SK-N-SH (cell line): ENCODE measurements around the gene MRPL10. TPM values are rescaled to one million over a fixed set of nuclear protein-coding genes. Genes with fewer than 3 reads are reported as not detected.
A peak's percentile ranks its signal among the peaks of the same experiment; 100 is the strongest.

Source experiments
- CTCF ChIA-PET: fragments of 300-600, 350-600 bp; formaldehyde crosslinking; extraction: SDS; loops from one replicate; lab custom pipeline; 2021; lab: Yijun Ruan, JAX
- POLR2A ChIA-PET: fragments of 350-600 bp; sonication (Branson Sonifier 250); formaldehyde crosslinking; extraction: SDS; loops from one replicate; lab custom pipeline; 2020; ENCODE audit warnings: antibody characterized with exemption, inconsistent platforms; lab: Yijun Ruan, JAX
- DNase-seq: peaks from one replicate; pipeline ENCODE4 v3.0.0; 2012
- H2AFZ ChIP-seq: fragments of 200-600 bp; sonication (generic); 2 replicates; pipeline ENCODE4 v1.8.1; 2016; ENCODE audit warnings: antibody characterized with exemption, mild to moderate bottlenecking, low read depth
- H3F3A ChIP-seq: fragments of 200-600 bp; sonication (generic); replicated peaks from 2 replicates; pipeline ENCODE3; 2016; ENCODE audit warnings: antibody characterized with exemption, mild to moderate bottlenecking; ENCODE audit not compliant: insufficient read depth
- H3K27ac ChIP-seq, 2 experiments: fragments of 200-500 bp in 1 of 2; fragments of 200-600 bp in 1 of 2; sonication (Bioruptor generic) in 1 of 2; sonication (generic), shearing (Covaris generic) in 1 of 2; 2 replicates each; pipeline versions ENCODE4 v1.5.1 to v1.6.1; 2014 to 2016; ENCODE audit warnings: low read depth in 2 of 2, inconsistent platforms in 1 of 2, low read length in 1 of 2, mild to moderate bottlenecking in 1 of 2, mixed read lengths in 1 of 2
- H3K27me3 ChIP-seq: fragments of 200-600 bp; sonication (generic), shearing (Covaris generic); 2 replicates; pipeline ENCODE4 v1.6.1; 2016; ENCODE audit warnings: mixed run types; ENCODE audit not compliant: insufficient read depth
- H3K36me3 ChIP-seq, 2 experiments: fragments of 200-500 bp in 1 of 2; fragments of 200-600 bp in 1 of 2; sonication (Bioruptor generic) in 1 of 2; sonication (generic) in 1 of 2; replicated peaks in 1 of 2; 2 replicates each; pipeline versions ENCODE3 to v1.5.1; 2014 to 2016; ENCODE audit warnings: low read length in 1 of 2, mild to moderate bottlenecking in 1 of 2; ENCODE audit not compliant: insufficient read depth in 2 of 2, control insufficient read depth in 1 of 2
- H3K4me1 ChIP-seq, 2 experiments: fragments of 200-500 bp in 1 of 2; fragments of 200-600 bp in 1 of 2; sonication (Bioruptor generic) in 1 of 2; sonication (generic), shearing (Covaris generic) in 1 of 2; 2 replicates each; pipeline versions ENCODE4 v1.5.1 to v1.6.1; 2014 to 2016; ENCODE audit warnings: low read depth in 1 of 2, low read length in 1 of 2, mixed run types in 1 of 2; ENCODE audit not compliant: insufficient read depth in 2 of 2, control insufficient read depth in 1 of 2
- H3K4me2 ChIP-seq: fragments of 200-600 bp; sonication (generic), shearing (Covaris generic); 2 replicates; pipeline ENCODE4 v1.6.1; 2017; ENCODE audit warnings: mixed run types
- H3K4me3 ChIP-seq, 2 experiments: fragments of 200-500 bp in 1 of 2; fragments of 200-600 bp in 1 of 2; sonication (Bioruptor generic) in 1 of 2; sonication (generic), shearing (Covaris generic) in 1 of 2; 2 replicates each; pipeline versions ENCODE4 v1.5.1 to v1.8.1; 2014 to 2016; ENCODE audit warnings: low read depth in 2 of 2, inconsistent platforms in 1 of 2, low read length in 1 of 2, mild to moderate bottlenecking in 1 of 2, mixed read lengths in 1 of 2, moderate library complexity in 1 of 2
- H3K79me2 ChIP-seq: fragments of 200-600 bp; sonication (generic); 2 replicates; pipeline ENCODE4 v1.8.1; 2017; ENCODE audit warnings: mild to moderate bottlenecking; ENCODE audit not compliant: insufficient read depth
- H3K9ac ChIP-seq: fragments of 200-600 bp; sonication (generic); 2 replicates; pipeline ENCODE4 v1.6.1; 2017; ENCODE audit warnings: mixed run types
- H3K9me2 ChIP-seq: fragments of 200-600 bp; sonication (generic); 2 replicates; pipeline ENCODE4 v1.6.1; 2017; ENCODE audit warnings: mixed run types
- H3K9me3 ChIP-seq: fragments of 200-600 bp; sonication (generic); 2 replicates; pipeline ENCODE4 v1.6.1; 2017; ENCODE audit warnings: mixed run types, mild to moderate bottlenecking, moderate library complexity
- H4K20me1 ChIP-seq: fragments of 200-600 bp; sonication (generic); 2 replicates; pipeline ENCODE4 v1.6.1; 2017; ENCODE audit warnings: mild to moderate bottlenecking, mixed run types; ENCODE audit not compliant: insufficient read depth
- CTCF ChIP-seq: fragments of 200-600 bp; sonication (generic); IDR thresholded peaks from 2 replicates; pipeline ENCODE4 v1.6.1; 2017; ENCODE audit warnings: antibody characterized with exemption, mild to moderate bottlenecking, moderate library complexity
- EP300 ChIP-seq, 2 experiments: IDR thresholded peaks; 2 replicates each; pipeline versions ENCODE4 v1.4.0 to v1.6.1; 2012; ENCODE audit warnings: borderline replicate concordance in 1 of 2, low read depth in 1 of 2, low read length in 1 of 2
- EZH2phosphoT487 ChIP-seq: fragments of 200-600 bp; sonication (generic); IDR thresholded peaks from 2 replicates; pipeline ENCODE4 v1.6.1; 2017; ENCODE audit warnings: low read depth, mixed run types, mild to moderate bottlenecking, antibody characterized with exemption, moderate library complexity, borderline replicate concordance
- FOSL2 ChIP-seq: IDR thresholded peaks from 2 replicates; pipeline ENCODE4 v1.4.0; 2012; ENCODE audit warnings: low read depth, mild to moderate bottlenecking, moderate library complexity, borderline replicate concordance
- JUND ChIP-seq: IDR thresholded peaks from 2 replicates; pipeline ENCODE4 v1.4.0; 2012
- MEF2A ChIP-seq: IDR thresholded peaks from 2 replicates; pipeline ENCODE4 v1.4.0; 2012; ENCODE audit warnings: low read depth, borderline replicate concordance
- MXI1 ChIP-seq: IDR thresholded peaks from 2 replicates; pipeline ENCODE4 v1.6.1; 2012; ENCODE audit warnings: mild to moderate bottlenecking, low read depth, low read length, improper control_type of control experiment
- NRF1 ChIP-seq: IDR thresholded peaks from 2 replicates; pipeline ENCODE4 v1.6.1; 2012; ENCODE audit warnings: low read depth, mild to moderate bottlenecking, low read length
- PBX3 ChIP-seq: IDR thresholded peaks from 2 replicates; pipeline ENCODE4; 2012
- REST ChIP-seq: IDR thresholded peaks from 2 replicates; pipeline ENCODE4 v1.6.1; 2012; ENCODE audit warnings: mild to moderate bottlenecking, low read depth, low read length, moderate library complexity
- RXRA ChIP-seq: IDR thresholded peaks from 2 replicates; pipeline ENCODE4 v1.4.0; 2012; ENCODE audit warnings: low read depth, mild to moderate bottlenecking, borderline replicate concordance
- TEAD4 ChIP-seq: IDR thresholded peaks from 2 replicates; pipeline ENCODE4 v1.4.0; 2012; ENCODE audit warnings: mild to moderate bottlenecking, borderline replicate concordance; ENCODE audit not compliant: insufficient read depth
- WGBS: methylation state at CpG from one replicate; pipeline ENCODE4 v1.1.6; 2017; ENCODE audit warnings: low lambda C conversion rate; 5-methylcytosine and 5-hydroxymethylcytosine counted together
- polyA plus RNA-seq, 3 experiments: library from polyadenylated mRNA; depleted of rRNA; stranded (reverse); fragments of >200 nt; gene quantifications; 2 replicates each; pipeline ENCODE4 v1.2.3, GENCODE V29; 2012
- TF ChIP-seq, protein P1 (sequence below): fragments of 150-350 bp; IDR thresholded peaks from 2 replicates; pipeline ENCODE4 v1.6.1; 2016; ENCODE audit warnings: mild to moderate bottlenecking, low read depth, low read length

Gene MRPL10
- polyA plus RNA-seq, 1 of the 3 experiments (the other 2 are of a cell fraction) = 136 TPM

- Histone ChIP-seq H2AFZ (peak overlapping the region; percentile 91), H3K27me3 (peaks cover 2% of the 10 kb centered on the region; the same call in 1 of the 2 replicates), H3K4me3 (peak overlapping the region; percentile 94 to 96), H3K4me2 (peak overlapping the region; percentile 100), H3K36me3 (peaks cover 0 to 38% of the 10 kb centered on the region in 2 experiments), H3K9me2 (no peaks in the 10 kb centered on the region), H3K79me2 (peaks cover 15% of the 10 kb centered on the region; the same call in 1 of the 2 replicates), H3K4me1 (peaks cover 8 to 30% of the 10 kb centered on the region in 2 experiments; a peak in 2 of 4 replicates), H3K9me3 (no peaks in the 10 kb centered on the region), H3K9ac (peak overlapping the region; percentile 69), H4K20me1 (no peaks in the 10 kb centered on the region), H3K27ac (peak overlapping the region in 1 of 2 experiments; percentile 89; a peak in 3 of 4 replicates), H3F3A (no peaks in the 10 kb centered on the region)
- POLR2A ChIA-PET = interaction anchor here (0.7 to 3.2 kb wide), 5 partner anchors 9 to 101 kb away, joined by 3 to 26 read pairs (median 4); partner anchors contain the start of genes LRRC46, MRPL10, PNPO and SP2
- DNase-seq = no peak
- WGBS = 48% methylated on average over 17 of the region's 17 CpGs
- no peak for TF ChIP-seq TEAD4
- no peak for TF ChIP-seq EZH2phosphoT487
- TF ChIP-seq RXRA = no peak
- TF ChIP-seq FOSL2 = no peak
- TF ChIP-seq NRF1 = no peak
- TF ChIP-seq EP300 (IDR thresholded peaks at IDR 0.05; ENCODE audit: borderline replicate concordance in 1 of 2, low read depth in 1 of 2, low read length in 1 of 2) = no peak
- TF ChIP-seq MXI1 = no peak
- TF ChIP-seq REST = no peak
- TF ChIP-seq PBX3 = no peak
- TF ChIP-seq MEF2A = no peak
- TF ChIP-seq JUND = no peak
- TF ChIP-seq, protein P1, sequence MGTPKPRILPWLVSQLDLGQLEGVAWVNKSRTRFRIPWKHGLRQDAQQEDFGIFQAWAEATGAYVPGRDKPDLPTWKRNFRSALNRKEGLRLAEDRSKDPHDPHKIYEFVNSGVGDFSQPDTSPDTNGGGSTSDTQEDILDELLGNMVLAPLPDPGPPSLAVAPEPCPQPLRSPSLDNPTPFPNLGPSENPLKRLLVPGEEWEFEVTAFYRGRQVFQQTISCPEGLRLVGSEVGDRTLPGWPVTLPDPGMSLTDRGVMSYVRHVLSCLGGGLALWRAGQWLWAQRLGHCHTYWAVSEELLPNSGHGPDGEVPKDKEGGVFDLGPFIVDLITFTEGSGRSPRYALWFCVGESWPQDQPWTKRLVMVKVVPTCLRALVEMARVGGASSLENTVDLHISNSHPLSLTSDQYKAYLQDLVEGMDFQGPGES = no peak
- no peak for TF ChIP-seq CTCF
- CTCF ChIA-PET = interaction anchor here (0.6 to 33.0 kb wide), 30 partner anchors 2 to 260 kb away, joined by 3 to 1447 read pairs (median 5); partner anchors contain the start of genes LRRC46, MRPL10, OSBPL7 and PNPO
These were observed 8.8 kb upstream of the MRPL10 start for GRCh38 chr17:47840001-47840741.
